Ishikawa (cell line): Measurements from ENCODE around the gene ARHGAP44.

Experiments used
- CEBPB ChIP-seq: IDR thresholded peaks from 2 replicates; pipeline ENCODE4 v1.6.1; 2012
- CREB1 ChIP-seq: IDR thresholded peaks from 2 replicates; pipeline ENCODE4 v1.6.1; 2012; ENCODE audit warnings: low read depth
- EGR1 ChIP-seq: IDR thresholded peaks from 2 replicates; pipeline ENCODE4 v1.6.1; 2012
- EP300 ChIP-seq: IDR thresholded peaks from 2 replicates; pipeline ENCODE4 v1.6.1; 2012; ENCODE audit warnings: borderline replicate concordance
- FOXM1 ChIP-seq: IDR thresholded peaks from 2 replicates; pipeline ENCODE4 v1.6.1; 2012; ENCODE audit warnings: low read depth, borderline replicate concordance
- MAX ChIP-seq: IDR thresholded peaks from 2 replicates; pipeline ENCODE4 v1.6.1; 2012
- NFIC ChIP-seq: IDR thresholded peaks from 2 replicates; pipeline ENCODE4 v1.6.1; 2012
- RAD21 ChIP-seq: IDR thresholded peaks from 2 replicates; pipeline ENCODE4 v1.6.1; 2012; ENCODE audit warnings: low read depth
- REST ChIP-seq: IDR thresholded peaks from 2 replicates; pipeline ENCODE4 v1.6.1; 2012; ENCODE audit warnings: low read depth, mild to moderate bottlenecking
- TAF1 ChIP-seq: IDR thresholded peaks from 2 replicates; pipeline ENCODE4 v1.6.1; 2012; ENCODE audit warnings: low read depth, mild to moderate bottlenecking
- TCF12 ChIP-seq: IDR thresholded peaks from 2 replicates; pipeline ENCODE4 v1.6.1; 2012; ENCODE audit warnings: low read depth
- TEAD4 ChIP-seq: IDR thresholded peaks from 2 replicates; pipeline ENCODE4 v1.6.1; 2012
- USF1 ChIP-seq: IDR thresholded peaks from 2 replicates; pipeline ENCODE4 v1.6.1; 2012
- YY1 ChIP-seq: IDR thresholded peaks from 2 replicates; pipeline ENCODE4 v1.6.1; 2012; ENCODE audit warnings: low read depth
- ZBTB7A ChIP-seq: IDR thresholded peaks from 2 replicates; pipeline ENCODE4 v1.6.1; 2012; ENCODE audit warnings: low read depth

The ARHGAP44 gene

GRCh38 chr17:12887088-12887487, 97.8 kb downstream of the ARHGAP44 start:
- TF ChIP-seq EP300 (no peak), TAF1 (no peak), REST (no peak), MAX (no peak), NFIC (no peak), CREB1 (no peak), ZBTB7A (no peak), FOXM1 (no peak)

GRCh38 chr17:12896180-12896785, 107.0 kb downstream of the ARHGAP44 start:
- TF ChIP-seq ZBTB7A (no peak), EGR1 (no peak), NFIC (no peak), CREB1 (no peak), FOXM1 (no peak), REST (no peak), USF1 (no peak), YY1 (no peak), EP300 (no peak), TAF1 (no peak), CEBPB (no peak), TCF12 (no peak), TEAD4 (no peak), MAX (no peak), RAD21 (no peak)

GRCh38 chr17:12898110-12898509, 108.8 kb downstream of the ARHGAP44 start:
- no peak for TF ChIP-seq NFIC
- TF ChIP-seq TAF1 = no peak
- TF ChIP-seq EP300 = no peak
- TF ChIP-seq TCF12 = no peak
- no peak for TF ChIP-seq EGR1
- no peak for TF ChIP-seq YY1
- TF ChIP-seq ZBTB7A = no peak
- no peak for TF ChIP-seq REST

- TF ChIP-seq TAF1 = no peak
- no peak for TF ChIP-seq RAD21
- TF ChIP-seq YY1 = no peak
Observed at GRCh38 chr17:12899604-12900003, 110.3 kb downstream of the ARHGAP44 start.

- TF ChIP-seq YY1 (no peak), FOXM1 (no peak), RAD21 (no peak), CEBPB (no peak), REST (no peak), NFIC (no peak), EP300 (no peak), MAX (no peak), ZBTB7A (no peak), TEAD4 (no peak), CREB1 (no peak)
Observed at GRCh38 chr17:12900474-12900873, 111.2 kb downstream of the ARHGAP44 start.
